GM12878 (cell line): ENCODE results near the gene HLA-DQB1. TPM values are rescaled to one million over a fixed set of nuclear protein-coding genes. Genes with fewer than 3 reads are reported as not detected.

Source experiments
- CEBPB ChIP-seq, 2 experiments: fragments of 150-350 bp in 1 of 2; IDR thresholded peaks; 2 replicates each; pipeline ENCODE4 v1.6.1; 2012 to 2014; ENCODE audit warnings: low read depth in 2 of 2, low read length in 2 of 2, borderline replicate concordance in 1 of 2, inconsistent platforms in 1 of 2
- EP300 ChIP-seq, 2 experiments: fragments of 150-350 bp in 1 of 2; IDR thresholded peaks; 2 replicates each; pipeline ENCODE4 v1.6.1; 2011 to 2012; ENCODE audit warnings: low read depth in 2 of 2, low read length in 2 of 2, borderline replicate concordance in 1 of 2, improper control_type of control experiment in 1 of 2, inconsistent platforms in 1 of 2; ENCODE audit not compliant: control insufficient read depth in 1 of 2
- GABPA ChIP-seq: IDR thresholded peaks from 2 replicates; pipeline ENCODE4 v1.6.1; 2014; ENCODE audit warnings: antibody characterized with exemption, low read depth, mild to moderate bottlenecking, inconsistent platforms
- HCFC1 ChIP-seq: fragments of 150-350 bp; IDR thresholded peaks from 2 replicates; pipeline ENCODE4 v1.6.1; 2014; ENCODE audit warnings: low read length
- IRF3 ChIP-seq: fragments of 450-650 bp; IDR thresholded peaks from 2 replicates; pipeline ENCODE4 v1.6.1; 2014; ENCODE audit warnings: mild to moderate bottlenecking
- KDM1A ChIP-seq: fragments of 200-600 bp; sonication (generic); IDR thresholded peaks from 2 replicates; pipeline ENCODE4 v1.6.1; 2016; ENCODE audit warnings: borderline replicate concordance
- MEF2A ChIP-seq: IDR thresholded peaks from 2 replicates; pipeline ENCODE4 v1.6.1; 2011; ENCODE audit warnings: low read depth, mild to moderate bottlenecking, low read length, moderate library complexity; ENCODE audit not compliant: insufficient read depth
- MXI1 ChIP-seq: fragments of 150-350 bp; IDR thresholded peaks from 2 replicates; pipeline ENCODE4 v1.6.1; 2011; ENCODE audit warnings: low read depth, mild to moderate bottlenecking, inconsistent platforms, low read length, improper control_type of control experiment
- NR2C1 ChIP-seq: fragments of 450-650 bp; IDR thresholded peaks from 2 replicates; pipeline ENCODE4 v1.6.1; 2017; ENCODE audit warnings: antibody characterized with exemption, mild to moderate bottlenecking, moderate library complexity
- NR2F1 ChIP-seq: fragments of 450-650 bp; conservative IDR thresholded peaks from 2 replicates; pipeline ENCODE4 v1.6.1; 2017; ENCODE audit warnings: mild to moderate bottlenecking
- PAX5 ChIP-seq: IDR thresholded peaks from 2 replicates; pipeline ENCODE4 v1.6.1; 2011; ENCODE audit warnings: low read depth, low read length, borderline replicate concordance
- RAD51 ChIP-seq: fragments of 450-650 bp; IDR thresholded peaks from 2 replicates; pipeline ENCODE4 v1.6.1; 2016; ENCODE audit warnings: moderate library complexity, mild to moderate bottlenecking, inconsistent platforms
- RB1 ChIP-seq: fragments of 450-650 bp; formaldehyde crosslinking; IDR thresholded peaks from 2 replicates; pipeline ENCODE4 v1.6.1; 2017; ENCODE audit warnings: mild to moderate bottlenecking, borderline replicate concordance
- SMAD1 ChIP-seq: fragments of 450-650 bp; IDR thresholded peaks from 2 replicates; pipeline ENCODE4 v1.6.1; 2018; ENCODE audit warnings: mild to moderate bottlenecking, low read depth; ENCODE audit not compliant: partially characterized antibody
- SMAD5 ChIP-seq: IDR thresholded peaks from 2 replicates; pipeline ENCODE4 v1.6.1; 2016; ENCODE audit warnings: antibody characterized with exemption, low read depth
- SREBF2 ChIP-seq: IDR thresholded peaks from 2 replicates; pipeline ENCODE4 v1.6.1; 2012; ENCODE audit warnings: mild to moderate bottlenecking, low read length
- STAT1 ChIP-seq: fragments of 450-650 bp; conservative IDR thresholded peaks from 2 replicates; pipeline ENCODE4 v1.6.1; 2014; ENCODE audit warnings: antibody characterized with exemption, mild to moderate bottlenecking
- SUPT20H ChIP-seq: IDR thresholded peaks from 2 replicates; pipeline ENCODE4 v1.6.1; 2011; ENCODE audit warnings: low read depth, mild to moderate bottlenecking, low read length, moderate library complexity, borderline replicate concordance; ENCODE audit not compliant: control insufficient read depth
- TBL1XR1 ChIP-seq: IDR thresholded peaks from 2 replicates; pipeline ENCODE4 v1.6.1; 2012; ENCODE audit warnings: low read depth, low read length, improper control_type of control experiment
- USF1 ChIP-seq: IDR thresholded peaks from 2 replicates; pipeline ENCODE4 v1.6.1; 2011; ENCODE audit warnings: borderline replicate concordance, low read depth, mild to moderate bottlenecking, moderate library complexity, mixed read lengths, low read length; ENCODE audit not compliant: insufficient read depth; ENCODE audit errors: extremely low read length
- USF2 ChIP-seq: IDR thresholded peaks from 2 replicates; pipeline ENCODE4 v1.6.1; 2011; ENCODE audit warnings: low read depth, low read length, improper control_type of control experiment, borderline replicate concordance
- ZBTB4 ChIP-seq: fragments of 450-650 bp; formaldehyde crosslinking; IDR thresholded peaks from 2 replicates; pipeline ENCODE4 v1.4.0; 2022; ENCODE audit warnings: mild to moderate bottlenecking, moderate library complexity
- polyA plus RNA-seq, 11 experiments: library from polyadenylated mRNA; depleted of rRNA in 4 of 11; unstranded in 6 of 11; stranded (reverse) in 5 of 11; fragments of >200 nt; fragmentation: Nextera tagmentation in 4 of 11; fragmentation: Illumina TruSeq in 1 of 11; extraction: Ambion mirVana in 4 of 11; extraction: Trizol in 1 of 11; gene quantifications; 1 replicate in 1 of 11; 2 replicates in 10 of 11; pipeline versions ENCODE4 v1.2.1 to v1.2.3, GENCODE V29; 2011 to 2016; ENCODE audit warnings: inconsistent platforms in 2 of 11, missing spikeins in 2 of 11, low read depth in 1 of 11
- total RNA-seq, 4 experiments: library from RNA; depleted of rRNA in 3 of 4; stranded (reverse); fragments of >200 nt in 3 of 4; fragmentation: Illumina TruSeq in 1 of 4; extraction: Trizol in 1 of 4; gene quantifications; 2 replicates each; pipeline versions ENCODE4 v1.2.1 to v1.2.3, GENCODE V29; 2013 to 2021

Gene HLA-DQB1
- total and polyA plus RNA-seq, 10 of the 15 experiments (the other 5 are each of a cell fraction or from before 2014, with no cell fraction given), result 38.1 to 403 (median 91.4) TPM

- TF ChIP-seq STAT1 (no peak), SMAD1 (peak; percentile 89), SUPT20H (no peak), ZBTB4 (CRISPR knock-in tag) (no peak), NR2F1 (no peak), HCFC1 (no peak), CEBPB (IDR thresholded peaks at IDR 0.05; ENCODE audit: borderline replicate concordance in 1 of 2, low read depth in 2 of 2, low read length in 2 of 2) (peak; percentile 69 to 70; a peak in 2 of 4 replicates), USF1 (no peak), IRF3 (peak; percentile 58; the same call in 1 of the 2 replicates), PAX5 (peak; percentile 100), EP300 (IDR thresholded peaks at IDR 0.05; ENCODE audit: borderline replicate concordance in 1 of 2, control insufficient read depth in 1 of 2, low read depth in 2 of 2, low read length in 2 of 2) (peak in 1 of 2 experiments; percentile 28; a peak in 1 of 4 replicates), USF2 (no peak), RB1 (no peak), GABPA (peak; percentile 48; the same call in 1 of the 2 replicates), TBL1XR1 (no peak), NR2C1 (no peak), MEF2A (peak; percentile 48; the same call in 1 of the 2 replicates), RAD51 (no peak), KDM1A (no peak), SMAD5 (peak; percentile 61; the same call in 1 of the 2 replicates), MXI1 (no peak), SREBF2 (no peak)
Observed at GRCh38 chr6:32689531-32690501, 23.4 kb upstream of the HLA-DQB1 start (continued).
